Activated T-cell treated with anti-CD3 and anti-CD28 coated beads, Interleukin-2, amount 50 U/mL, for 24 hours (primary cell): ENCODE measurements around the gene NPIPB8.
"Not testable (repeated sequence)": the region's sequence is repeated elsewhere in the genome, so short reads cannot be mapped to it uniquely, and the experiment has no call there.

ENCODE experiments used
- DNase-seq: peaks from one replicate; pipeline ENCODE4 v3.0.0-alpha.2; 2020
- H3K27ac Mint-ChIP-seq: 2 replicates; pipeline ENCODE4 v1.8.0; 2020; ENCODE audit warnings: mild to moderate bottlenecking, mixed read lengths
- H3K27me3 Mint-ChIP-seq: 2 replicates; pipeline ENCODE4 v1.8.0; 2020; ENCODE audit warnings: mixed read lengths
- H3K36me3 Mint-ChIP-seq: 2 replicates; pipeline ENCODE4 v1.8.0; 2020; ENCODE audit warnings: low read depth, mixed read lengths
- H3K4me1 Mint-ChIP-seq: 2 replicates; pipeline ENCODE4 v1.8.0; 2020; ENCODE audit warnings: low read depth, mixed read lengths
- H3K4me3 Mint-ChIP-seq: 2 replicates; pipeline ENCODE4 v1.8.0; 2020; ENCODE audit warnings: mild to moderate bottlenecking, moderate library complexity, mixed read lengths
- H3K9me3 Mint-ChIP-seq: 2 replicates; pipeline ENCODE4 v1.8.0; 2020; ENCODE audit warnings: mixed read lengths

NPIPB8 gene

DNA sequence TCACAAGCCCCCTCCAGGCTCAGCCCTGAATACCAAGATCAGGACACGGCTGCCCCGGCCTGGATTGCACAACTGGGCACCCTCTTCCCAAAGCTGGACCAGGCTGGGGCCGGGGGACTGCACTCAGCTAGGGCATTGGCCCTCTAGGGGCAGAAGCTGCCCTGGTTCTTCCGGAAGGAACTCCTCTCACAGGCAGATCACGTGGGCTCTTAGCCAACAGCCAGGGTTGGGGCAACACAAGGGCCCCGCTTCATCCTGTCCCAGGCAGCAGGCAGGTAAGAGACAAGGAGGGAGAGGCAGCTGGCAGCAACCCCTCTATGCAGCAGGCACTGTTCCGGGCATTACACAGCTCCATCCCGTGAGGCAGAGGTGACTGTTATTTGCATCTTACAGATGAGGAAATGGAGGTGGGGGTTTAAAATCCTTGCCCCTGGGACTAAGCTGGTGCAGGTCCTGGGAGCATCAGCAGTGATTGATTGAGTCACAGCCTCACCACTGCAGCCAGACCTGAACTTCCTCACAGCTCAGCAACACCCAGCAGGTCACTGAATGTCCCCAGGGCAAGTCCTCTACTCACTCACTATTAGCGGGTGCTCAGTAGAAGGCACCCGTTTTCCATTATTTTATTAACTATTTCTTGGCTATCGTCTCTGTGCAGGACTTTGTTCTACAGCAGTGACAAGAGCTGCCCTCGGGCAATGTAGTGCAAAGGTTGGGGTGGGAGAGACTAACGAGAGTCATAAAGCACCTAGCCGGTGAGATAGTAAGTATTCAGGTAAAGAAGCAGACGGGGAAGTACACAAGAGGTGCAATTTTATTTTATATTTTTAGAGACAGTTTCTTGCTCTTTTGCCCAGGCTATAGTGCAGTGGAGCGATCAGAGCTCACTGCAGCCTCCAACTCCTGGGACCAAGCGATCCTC, 25.2 kb upstream of the NPIPB8 start:
- not testable (repeated sequence) for H3K27me3 Mint-ChIP-seq, DNase-seq, H3K27ac Mint-ChIP-seq, H3K9me3 Mint-ChIP-seq, H3K4me3 Mint-ChIP-seq
- peaks cover 14% of the 10 kb centered on the region for H3K36me3 Mint-ChIP-seq
- peaks cover 24% of the 10 kb centered on the region for H3K4me1 Mint-ChIP-seq

- Mint-ChIP-seq H3K4me1 (peaks cover 24% of the 10 kb centered on the region), H3K36me3 (peaks cover 19% of the 10 kb centered on the region)
- H3K27me3 Mint-ChIP-seq, DNase-seq, H3K27ac Mint-ChIP-seq, H3K4me3 Mint-ChIP-seq, H3K9me3 Mint-ChIP-seq: not testable (repeated sequence)
Observed at GRCh38 chr16:28613912-28614311, 24.0 kb upstream of the NPIPB8 start.

GRCh38 chr16:28614561-28614960, 23.3 kb upstream of the NPIPB8 start:
- peaks cover 25% of the 10 kb centered on the region for H3K36me3 Mint-ChIP-seq
- H3K4me3 Mint-ChIP-seq, DNase-seq, H3K9me3 Mint-ChIP-seq, H3K27me3 Mint-ChIP-seq, H3K27ac Mint-ChIP-seq: not testable (repeated sequence)
- H3K4me1 Mint-ChIP-seq, result peaks cover 21% of the 10 kb centered on the region

DNA sequence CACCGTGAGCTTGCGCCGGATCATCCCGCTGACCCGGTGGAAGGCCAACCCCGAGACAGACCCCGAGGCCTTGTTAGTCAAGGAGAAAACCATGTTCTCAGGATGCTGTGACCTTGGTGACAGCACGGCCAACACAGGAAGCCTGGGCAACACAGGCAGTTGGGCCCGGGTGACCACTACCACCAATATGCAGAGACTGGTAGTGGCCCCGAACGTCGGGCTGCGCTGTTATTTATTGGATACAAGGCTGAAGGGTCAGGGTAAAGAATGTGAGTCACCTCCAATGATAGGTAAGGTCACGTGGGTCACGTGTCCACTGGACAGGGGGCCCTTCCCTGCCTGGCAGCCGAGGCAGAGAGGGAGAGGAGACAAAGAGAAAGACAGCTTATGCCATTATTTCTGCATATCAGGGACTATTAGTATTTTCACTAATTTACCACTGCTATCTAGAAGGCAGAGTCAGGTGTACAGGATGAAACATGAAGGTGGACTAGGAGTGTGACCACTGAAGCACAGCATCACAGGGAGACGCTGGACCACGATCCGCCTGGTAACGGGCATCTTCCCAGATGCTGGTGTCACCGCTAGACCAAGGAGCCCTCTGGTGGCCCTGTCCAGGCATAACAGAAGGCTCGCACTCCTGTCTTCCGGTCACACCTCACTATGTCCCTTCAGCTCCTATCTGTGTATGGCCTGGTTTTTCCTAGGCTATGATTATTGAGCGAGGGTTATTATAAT, 22.2 kb upstream of the NPIPB8 start:
- H3K4me1 Mint-ChIP-seq, result peaks cover 12% of the 10 kb centered on the region
- H3K36me3 Mint-ChIP-seq, result peaks cover 33% of the 10 kb centered on the region
- H3K4me3 Mint-ChIP-seq, H3K27me3 Mint-ChIP-seq, H3K9me3 Mint-ChIP-seq, H3K27ac Mint-ChIP-seq, DNase-seq: not testable (repeated sequence)

- H3K36me3 Mint-ChIP-seq, result peaks cover 39% of the 10 kb centered on the region
- DNase-seq, result not testable (repeated sequence)
Observed at GRCh38 chr16:28616224-28616577, 21.7 kb upstream of the NPIPB8 start.

GRCh38 chr16:28616636-28617035, 21.2 kb upstream of the NPIPB8 start:
- Mint-ChIP-seq H3K9me3 (no peaks in the 10 kb centered on the region), H3K4me1 (peaks cover 9% of the 10 kb centered on the region), H3K27me3 (no peaks in the 10 kb centered on the region), H3K4me3 (no peak overlapping the region), H3K27ac (peak overlapping the region; percentile 12), H3K36me3 (peaks cover 43% of the 10 kb centered on the region)
- no peak for DNase-seq

More at GRCh38 chr16:28616224-28616577, 21.7 kb upstream of the NPIPB8 start:
- H3K27ac Mint-ChIP-seq, H3K4me3 Mint-ChIP-seq, H3K9me3 Mint-ChIP-seq, H3K27me3 Mint-ChIP-seq, H3K4me1 Mint-ChIP-seq: not testable (repeated sequence)

DNA sequence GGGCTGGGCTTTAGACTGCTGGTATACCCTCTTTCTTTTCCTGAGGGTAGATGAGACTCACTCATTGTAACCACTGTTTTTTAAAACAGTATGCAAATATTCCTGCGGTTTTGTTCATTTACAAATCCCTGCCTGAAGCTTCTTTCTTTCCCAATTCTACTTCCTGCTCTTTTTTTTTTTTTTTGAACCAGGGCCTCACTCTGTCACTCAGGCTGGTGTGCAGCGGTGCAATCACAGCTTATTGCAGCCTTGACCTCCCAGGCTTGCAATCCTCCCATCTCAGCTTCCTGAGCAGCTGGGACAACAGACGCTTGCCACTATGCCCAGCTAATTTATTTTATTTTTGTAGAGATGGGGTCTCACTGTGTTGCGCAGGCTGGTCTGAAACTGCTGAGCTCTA, 20.0 kb upstream of the NPIPB8 start:
- peaks cover 20% of the 10 kb centered on the region for H3K4me1 Mint-ChIP-seq
- H3K27me3 Mint-ChIP-seq, result no peaks in the 10 kb centered on the region
- H3K27ac Mint-ChIP-seq, result no peak overlapping the region
- no peaks in the 10 kb centered on the region for H3K9me3 Mint-ChIP-seq
- H3K4me3 Mint-ChIP-seq, result no peak overlapping the region
- DNase-seq, result no peak
- H3K36me3 Mint-ChIP-seq, result peaks cover 51% of the 10 kb centered on the region

- H3K4me3 Mint-ChIP-seq, H3K27ac Mint-ChIP-seq, H3K9me3 Mint-ChIP-seq, H3K27me3 Mint-ChIP-seq, DNase-seq: not testable (repeated sequence)
- peaks cover 53% of the 10 kb centered on the region for H3K36me3 Mint-ChIP-seq
- H3K4me1 Mint-ChIP-seq, result peaks cover 27% of the 10 kb centered on the region
Observed at GRCh38 chr16:28620316-28620715, 17.5 kb upstream of the NPIPB8 start.

DNA sequence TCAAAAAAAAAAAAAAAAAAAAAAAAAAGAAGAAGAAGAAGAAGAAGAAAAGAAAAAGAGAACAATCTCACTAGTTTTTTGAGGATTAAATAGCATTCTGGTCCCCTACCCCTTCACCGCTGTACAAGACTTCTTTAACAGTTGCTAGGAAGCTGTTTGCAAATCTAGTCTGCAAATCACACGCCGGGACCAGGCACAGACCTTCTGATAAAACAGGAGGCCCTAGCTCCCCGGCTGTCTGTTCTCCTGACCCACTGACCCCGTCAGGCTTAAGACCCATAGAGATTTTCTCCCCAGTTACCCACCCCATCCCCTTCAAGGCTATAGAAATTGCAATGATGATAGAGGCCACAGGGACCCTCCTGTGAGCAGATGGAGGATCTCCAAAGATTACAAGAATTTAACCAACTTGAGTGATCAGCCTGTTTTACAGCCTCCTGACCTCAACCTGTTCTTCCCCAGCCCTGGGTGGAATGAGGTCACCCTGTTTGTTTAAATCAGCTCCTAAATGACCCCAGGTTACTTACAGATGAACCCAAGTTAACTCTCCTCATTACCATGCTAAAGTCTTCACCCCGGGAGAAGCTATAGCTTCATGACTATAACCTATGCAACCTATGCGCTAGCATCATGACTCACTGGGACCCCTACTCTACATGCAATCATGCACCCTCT, 16.2 kb upstream of the NPIPB8 start:
- H3K27me3 Mint-ChIP-seq, result no peaks in the 10 kb centered on the region
- H3K4me1 Mint-ChIP-seq, result peaks cover 23% of the 10 kb centered on the region
- H3K4me3 Mint-ChIP-seq, result peak overlapping the region; percentile 90
- peaks cover 51% of the 10 kb centered on the region for H3K36me3 Mint-ChIP-seq
- H3K9me3 Mint-ChIP-seq, result no peaks in the 10 kb centered on the region
- DNase-seq, result no peak
- peak overlapping the region; percentile 66 for H3K27ac Mint-ChIP-seq

GRCh38 chr16:28622532-28623171, 15.2 kb upstream of the NPIPB8 start:
- not testable (repeated sequence) for H3K9me3 Mint-ChIP-seq, H3K27me3 Mint-ChIP-seq, DNase-seq
- H3K27ac Mint-ChIP-seq, result peak overlapping the region; percentile 86
- peaks cover 45% of the 10 kb centered on the region for H3K36me3 Mint-ChIP-seq
- peak overlapping the region; percentile 90 for H3K4me3 Mint-ChIP-seq
- H3K4me1 Mint-ChIP-seq, result peaks cover 20% of the 10 kb centered on the region

GRCh38 chr16:28623172-28623711, 14.6 kb upstream of the NPIPB8 start:
- peaks cover 41% of the 10 kb centered on the region for H3K36me3 Mint-ChIP-seq
- peak; percentile 84 for DNase-seq
- peak overlapping the region; percentile 90 for H3K4me3 Mint-ChIP-seq
- no peaks in the 10 kb centered on the region for H3K9me3 Mint-ChIP-seq
- H3K4me1 Mint-ChIP-seq, result peaks cover 20% of the 10 kb centered on the region
- H3K27me3 Mint-ChIP-seq, result no peaks in the 10 kb centered on the region
- H3K27ac Mint-ChIP-seq, result peak overlapping the region; percentile 86

GRCh38 chr16:28630905-28631304, 7.0 kb upstream of the NPIPB8 start:
- H3K27me3 Mint-ChIP-seq, H3K9me3 Mint-ChIP-seq, H3K27ac Mint-ChIP-seq, DNase-seq, H3K36me3 Mint-ChIP-seq, H3K4me1 Mint-ChIP-seq, H3K4me3 Mint-ChIP-seq: not testable (repeated sequence)

GRCh38 chr16:28636093-28636823, 1.6 kb upstream of the NPIPB8 start:
- not testable (repeated sequence) for H3K4me3 Mint-ChIP-seq, DNase-seq, H3K4me1 Mint-ChIP-seq, H3K27me3 Mint-ChIP-seq, H3K27ac Mint-ChIP-seq, H3K9me3 Mint-ChIP-seq, H3K36me3 Mint-ChIP-seq
